ENCODE data around the gene ADD3.

Gene ADD3

DNA sequence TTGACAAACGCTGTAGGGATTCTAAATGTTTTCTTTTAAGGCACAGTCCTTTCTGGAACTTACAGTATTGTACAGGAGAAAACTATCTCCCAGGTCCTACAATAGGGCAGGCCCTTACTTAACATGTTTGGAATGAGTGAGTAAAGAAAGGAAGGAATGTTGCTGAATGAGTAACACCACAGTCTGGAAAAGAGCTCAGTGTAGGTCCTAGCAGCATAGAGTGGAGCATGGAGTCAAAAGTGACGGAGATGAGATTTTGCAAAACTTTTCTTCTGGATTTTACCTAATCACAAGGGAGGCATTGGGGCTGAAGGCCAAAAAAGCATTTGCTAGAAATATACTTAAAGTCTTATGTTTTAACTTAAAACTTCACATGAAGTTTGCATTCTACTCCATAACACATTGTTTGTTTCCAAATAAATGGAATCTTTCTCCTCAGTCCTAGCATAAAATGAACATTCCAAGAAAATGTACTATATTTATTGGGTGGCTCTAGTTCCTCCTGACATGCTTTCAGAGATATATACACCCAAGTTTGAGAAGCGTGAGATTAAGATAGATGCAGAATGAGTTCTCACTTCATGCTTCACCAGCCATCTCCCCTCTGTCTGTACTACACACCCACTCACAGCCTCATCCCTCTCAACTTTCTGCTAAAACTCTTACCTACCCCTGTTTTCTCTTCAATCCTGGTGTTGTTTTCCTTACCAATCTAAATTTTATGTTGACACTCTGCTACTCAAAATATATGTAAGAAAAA is 20.2 kb upstream of the ADD3 start:
- H3K9me3 ChIP-seq (ENCODE audit: insufficient read depth, low read depth, low read length) = no peaks in the 10 kb centered on the region
- no peaks in the 10 kb centered on the region for H3K79me2 ChIP-seq (ENCODE audit: insufficient read depth, low read length)
- H4K20me1 ChIP-seq (ENCODE audit: insufficient read depth, low read length, poor library complexity, severe bottlenecking) = no peaks in the 10 kb centered on the region
- no peaks in the 10 kb centered on the region for H3K4me1 ChIP-seq (ENCODE audit: insufficient read depth, low read length, poor library complexity, severe bottlenecking)
- H3K4me3 ChIP-seq (ENCODE audit: low read length, poor library complexity, severe bottlenecking) = no peak overlapping the region
- no peaks in the 10 kb centered on the region for H3K36me3 ChIP-seq (ENCODE audit: insufficient read depth, low read length)
- no peaks in the 10 kb centered on the region for H3F3A ChIP-seq (ENCODE audit: low read depth)
- TF ChIP-seq EZH2phosphoT487 (IDR thresholded peaks at IDR 0.05; ENCODE audit: borderline replicate concordance) = no peak
- TF ChIP-seq, protein P1, sequence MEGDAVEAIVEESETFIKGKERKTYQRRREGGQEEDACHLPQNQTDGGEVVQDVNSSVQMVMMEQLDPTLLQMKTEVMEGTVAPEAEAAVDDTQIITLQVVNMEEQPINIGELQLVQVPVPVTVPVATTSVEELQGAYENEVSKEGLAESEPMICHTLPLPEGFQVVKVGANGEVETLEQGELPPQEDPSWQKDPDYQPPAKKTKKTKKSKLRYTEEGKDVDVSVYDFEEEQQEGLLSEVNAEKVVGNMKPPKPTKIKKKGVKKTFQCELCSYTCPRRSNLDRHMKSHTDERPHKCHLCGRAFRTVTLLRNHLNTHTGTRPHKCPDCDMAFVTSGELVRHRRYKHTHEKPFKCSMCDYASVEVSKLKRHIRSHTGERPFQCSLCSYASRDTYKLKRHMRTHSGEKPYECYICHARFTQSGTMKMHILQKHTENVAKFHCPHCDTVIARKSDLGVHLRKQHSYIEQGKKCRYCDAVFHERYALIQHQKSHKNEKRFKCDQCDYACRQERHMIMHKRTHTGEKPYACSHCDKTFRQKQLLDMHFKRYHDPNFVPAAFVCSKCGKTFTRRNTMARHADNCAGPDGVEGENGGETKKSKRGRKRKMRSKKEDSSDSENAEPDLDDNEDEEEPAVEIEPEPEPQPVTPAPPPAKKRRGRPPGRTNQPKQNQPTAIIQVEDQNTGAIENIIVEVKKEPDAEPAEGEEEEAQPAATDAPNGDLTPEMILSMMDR (conservative IDR thresholded peaks at IDR 0.05; ENCODE audit: low read length) = no peak
- H2AFZ ChIP-seq (ENCODE audit: low read length) = no peak overlapping the region
- no peaks in the 10 kb centered on the region for H3K9me2 ChIP-seq (replicated peaks; ENCODE audit: low read depth, low read length)
- H3K27me3 ChIP-seq (ENCODE audit: insufficient read depth, low read length, poor library complexity, severe bottlenecking) = no peaks in the 10 kb centered on the region
- H3K9ac ChIP-seq (ENCODE audit: low read depth, low read length, poor library complexity, severe bottlenecking) = no peak overlapping the region
- H3K4me2 ChIP-seq (ENCODE audit: low read depth, low read length, poor library complexity, severe bottlenecking) = no peak overlapping the region

DNA sequence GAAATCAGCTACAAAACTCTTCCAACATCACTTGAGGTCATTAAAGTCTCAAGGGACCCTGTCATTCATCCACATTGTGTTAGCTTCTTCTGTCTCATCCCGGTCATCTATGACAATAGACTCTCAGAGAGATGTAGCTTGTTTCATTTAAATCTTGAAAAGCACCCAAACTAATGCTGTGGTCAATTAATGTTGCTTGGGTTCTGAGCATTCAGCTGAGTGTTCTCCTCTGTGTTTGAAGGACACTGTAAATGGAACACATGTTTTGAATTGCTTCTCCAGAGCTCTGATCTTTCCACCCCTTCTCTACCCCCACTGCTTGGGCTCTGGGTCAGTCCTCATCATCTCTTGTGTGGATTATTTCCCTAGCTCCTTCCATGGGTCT is 19.6 kb upstream of the ADD3 start:
- no peaks in the 10 kb centered on the region for H3K9me3 ChIP-seq (ENCODE audit: insufficient read depth, low read depth, low read length)
- no peak overlapping the region for H3K4me2 ChIP-seq (ENCODE audit: low read depth, low read length, poor library complexity, severe bottlenecking)
- H3K9me2 ChIP-seq (replicated peaks; ENCODE audit: low read depth, low read length) = no peaks in the 10 kb centered on the region
- H3K4me1 ChIP-seq (ENCODE audit: insufficient read depth, low read length, poor library complexity, severe bottlenecking) = no peaks in the 10 kb centered on the region
- no peaks in the 10 kb centered on the region for H4K20me1 ChIP-seq (ENCODE audit: insufficient read depth, low read length, poor library complexity, severe bottlenecking)
- no peak overlapping the region for H3K4me3 ChIP-seq (ENCODE audit: low read length, poor library complexity, severe bottlenecking)
- no peaks in the 10 kb centered on the region for H3F3A ChIP-seq (ENCODE audit: low read depth)
- TF ChIP-seq EZH2phosphoT487 (IDR thresholded peaks at IDR 0.05; ENCODE audit: borderline replicate concordance) = no peak
- TF ChIP-seq, protein P1 (conservative IDR thresholded peaks at IDR 0.05; ENCODE audit: low read length) = no peak
- H2AFZ ChIP-seq (ENCODE audit: low read length) = no peak overlapping the region
- H3K27me3 ChIP-seq (ENCODE audit: insufficient read depth, low read length, poor library complexity, severe bottlenecking) = no peaks in the 10 kb centered on the region
- no peaks in the 10 kb centered on the region for H3K79me2 ChIP-seq (ENCODE audit: insufficient read depth, low read length)
- no peaks in the 10 kb centered on the region for H3K36me3 ChIP-seq (ENCODE audit: insufficient read depth, low read length)
- H3K9ac ChIP-seq (ENCODE audit: low read depth, low read length, poor library complexity, severe bottlenecking) = no peak overlapping the region

DNA sequence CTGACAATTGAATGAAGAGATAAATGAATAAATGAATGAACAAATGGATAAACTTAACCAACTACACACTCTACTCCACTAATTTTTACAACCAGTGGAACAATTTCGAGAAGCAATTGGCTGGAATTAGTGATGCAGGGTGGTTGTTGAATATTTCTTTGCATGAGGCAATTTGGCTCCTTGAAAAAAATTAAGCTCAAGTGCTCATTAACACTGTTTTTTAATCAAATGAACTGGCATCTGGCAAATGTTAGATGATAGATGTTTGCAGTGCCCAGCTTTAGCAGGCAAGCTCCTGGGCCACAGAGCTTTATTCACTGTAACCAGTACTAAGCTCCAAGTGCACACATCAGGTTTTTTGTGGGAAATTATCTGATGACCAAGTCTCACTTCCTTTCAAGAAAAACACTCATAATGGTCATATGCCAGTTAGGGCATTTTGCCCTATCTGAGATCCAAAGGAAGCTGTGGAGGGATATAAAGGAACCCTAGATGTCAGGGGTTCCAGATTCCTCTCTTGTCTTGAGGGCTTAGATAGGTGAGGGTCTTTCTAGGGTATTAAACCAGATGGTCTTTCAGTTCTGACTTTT is 16.4 kb upstream of the ADD3 start:
- Histone ChIP-seq H3K27me3 (ENCODE audit: insufficient read depth, low read length, poor library complexity, severe bottlenecking) (no peaks in the 10 kb centered on the region), H3F3A (ENCODE audit: low read depth) (no peaks in the 10 kb centered on the region), H3K4me2 (ENCODE audit: low read depth, low read length, poor library complexity, severe bottlenecking) (no peak overlapping the region), H3K9me3 (ENCODE audit: insufficient read depth, low read depth, low read length) (no peaks in the 10 kb centered on the region), H3K9ac (ENCODE audit: low read depth, low read length, poor library complexity, severe bottlenecking) (no peak overlapping the region), H3K36me3 (ENCODE audit: insufficient read depth, low read length) (no peaks in the 10 kb centered on the region), H3K4me1 (ENCODE audit: insufficient read depth, low read length, poor library complexity, severe bottlenecking) (peaks cover 3% of the 10 kb centered on the region), H2AFZ (ENCODE audit: low read length) (no peak overlapping the region), H3K9me2 (replicated peaks; ENCODE audit: low read depth, low read length) (no peaks in the 10 kb centered on the region), H3K4me3 (ENCODE audit: low read length, poor library complexity, severe bottlenecking) (no peak overlapping the region), H3K79me2 (ENCODE audit: insufficient read depth, low read length) (no peaks in the 10 kb centered on the region), H4K20me1 (ENCODE audit: insufficient read depth, low read length, poor library complexity, severe bottlenecking) (no peaks in the 10 kb centered on the region)
- TF ChIP-seq, protein P1 (conservative IDR thresholded peaks at IDR 0.05; ENCODE audit: low read length) = no peak
- no peak for TF ChIP-seq EZH2phosphoT487 (IDR thresholded peaks at IDR 0.05; ENCODE audit: borderline replicate concordance)
